K562 (cell line): Measurements from ENCODE around the gene CPPED1.

ENCODE experiments used
- FIP1L1 ChIP-seq: fragments of 200-400 bp; formaldehyde crosslinking; IDR thresholded peaks from 2 replicates; pipeline ENCODE4 v1.6.1; 2018; ENCODE audit warnings: mild to moderate bottlenecking, low read depth, low read length; ENCODE audit not compliant: poor library complexity, severe bottlenecking
- KLF16 ChIP-seq: IDR thresholded peaks from 2 replicates; pipeline ENCODE4 v1.6.1; 2016; ENCODE audit warnings: antibody characterized with exemption
- NFIC ChIP-seq: fragments of 450-650 bp; IDR thresholded peaks from 2 replicates; pipeline ENCODE4 v1.6.1; 2017; ENCODE audit warnings: mild to moderate bottlenecking, inconsistent platforms
- PHF20 ChIP-seq: fragments of 450-650 bp; IDR thresholded peaks from 2 replicates; pipeline ENCODE4 v1.6.1; 2018; ENCODE audit not compliant: partially characterized antibody
- POLR2AphosphoS5 ChIP-seq: IDR thresholded peaks from 2 replicates; pipeline ENCODE4 v1.6.1; 2011; ENCODE audit warnings: mild to moderate bottlenecking, low read depth, low read length, moderate library complexity; ENCODE audit not compliant: control insufficient read depth, insufficient read depth
- TF ChIP-seq, protein P1 (sequence below): IDR thresholded peaks from 2 replicates; pipeline ENCODE4 v1.6.1; 2012; ENCODE audit warnings: low read depth, low read length, improper control_type of control experiment, borderline replicate concordance
- TF ChIP-seq, protein P2 (sequence below): sonication (generic); formaldehyde crosslinking; IDR thresholded peaks from 2 replicates; pipeline ENCODE4 v1.8.1; 2023; ENCODE audit warnings: mild to moderate bottlenecking, missing genetic modification reagents

DNA sequence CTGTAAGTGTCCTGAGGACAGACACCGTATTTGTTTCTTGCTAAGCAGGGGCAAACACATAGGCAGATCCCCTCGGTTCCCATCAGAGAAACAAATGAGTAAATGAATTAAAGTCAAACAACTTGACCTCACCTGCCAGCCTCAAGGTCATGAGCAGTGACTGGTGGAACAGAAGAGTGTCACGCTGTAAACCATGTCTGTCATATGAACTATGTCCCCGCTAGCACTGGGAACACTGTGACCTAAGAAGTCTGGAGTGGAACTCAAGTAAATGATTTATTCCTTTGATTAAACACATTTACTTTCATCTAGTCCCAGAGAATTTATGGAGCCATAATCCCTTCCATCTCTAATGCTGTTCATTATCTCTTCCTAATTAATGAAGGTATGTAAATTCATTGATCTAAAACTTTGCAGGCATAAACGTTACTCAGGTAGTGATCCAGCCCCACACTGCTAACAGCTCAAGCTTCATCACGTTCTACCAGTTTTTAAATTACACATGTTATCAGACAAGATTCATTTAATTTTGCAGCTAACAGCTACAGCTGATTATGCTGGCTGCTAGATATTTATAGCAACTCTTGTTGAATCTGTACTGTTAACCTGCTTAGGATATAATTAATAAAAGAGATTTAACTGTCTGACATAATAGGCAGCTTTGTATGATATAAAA is 38.7 kb downstream of the CPPED1 start:
- TF ChIP-seq FIP1L1, result no peak
- TF ChIP-seq, protein P1, sequence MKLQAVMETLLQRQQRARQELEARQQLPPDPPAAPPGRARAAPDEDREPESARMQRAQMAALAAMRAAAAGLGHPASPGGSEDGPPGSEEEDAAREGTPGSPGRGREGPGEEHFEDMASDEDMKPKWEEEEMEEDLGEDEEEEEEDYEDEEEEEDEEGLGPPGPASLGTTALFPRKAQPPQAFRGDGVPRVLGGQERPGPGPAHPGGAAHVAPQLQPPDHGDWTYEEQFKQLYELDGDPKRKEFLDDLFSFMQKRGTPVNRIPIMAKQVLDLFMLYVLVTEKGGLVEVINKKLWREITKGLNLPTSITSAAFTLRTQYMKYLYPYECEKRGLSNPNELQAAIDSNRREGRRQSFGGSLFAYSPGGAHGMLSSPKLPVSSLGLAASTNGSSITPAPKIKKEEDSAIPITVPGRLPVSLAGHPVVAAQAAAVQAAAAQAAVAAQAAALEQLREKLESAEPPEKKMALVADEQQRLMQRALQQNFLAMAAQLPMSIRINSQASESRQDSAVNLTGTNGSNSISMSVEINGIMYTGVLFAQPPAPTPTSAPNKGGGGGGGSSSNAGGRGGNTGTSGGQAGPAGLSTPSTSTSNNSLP, result no peak
- TF ChIP-seq, protein P2, sequence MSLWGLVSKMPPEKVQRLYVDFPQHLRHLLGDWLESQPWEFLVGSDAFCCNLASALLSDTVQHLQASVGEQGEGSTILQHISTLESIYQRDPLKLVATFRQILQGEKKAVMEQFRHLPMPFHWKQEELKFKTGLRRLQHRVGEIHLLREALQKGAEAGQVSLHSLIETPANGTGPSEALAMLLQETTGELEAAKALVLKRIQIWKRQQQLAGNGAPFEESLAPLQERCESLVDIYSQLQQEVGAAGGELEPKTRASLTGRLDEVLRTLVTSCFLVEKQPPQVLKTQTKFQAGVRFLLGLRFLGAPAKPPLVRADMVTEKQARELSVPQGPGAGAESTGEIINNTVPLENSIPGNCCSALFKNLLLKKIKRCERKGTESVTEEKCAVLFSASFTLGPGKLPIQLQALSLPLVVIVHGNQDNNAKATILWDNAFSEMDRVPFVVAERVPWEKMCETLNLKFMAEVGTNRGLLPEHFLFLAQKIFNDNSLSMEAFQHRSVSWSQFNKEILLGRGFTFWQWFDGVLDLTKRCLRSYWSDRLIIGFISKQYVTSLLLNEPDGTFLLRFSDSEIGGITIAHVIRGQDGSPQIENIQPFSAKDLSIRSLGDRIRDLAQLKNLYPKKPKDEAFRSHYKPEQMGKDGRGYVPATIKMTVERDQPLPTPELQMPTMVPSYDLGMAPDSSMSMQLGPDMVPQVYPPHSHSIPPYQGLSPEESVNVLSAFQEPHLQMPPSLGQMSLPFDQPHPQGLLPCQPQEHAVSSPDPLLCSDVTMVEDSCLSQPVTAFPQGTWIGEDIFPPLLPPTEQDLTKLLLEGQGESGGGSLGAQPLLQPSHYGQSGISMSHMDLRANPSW (CRISPR knock-in tag), result no peak
- no peak for TF ChIP-seq NFIC
- TF ChIP-seq POLR2AphosphoS5, result no peak
- TF ChIP-seq PHF20, result no peak
- TF ChIP-seq KLF16, result no peak
